ENCODE measurements around the gene ERLEC1.

ERLEC1 gene

DNA sequence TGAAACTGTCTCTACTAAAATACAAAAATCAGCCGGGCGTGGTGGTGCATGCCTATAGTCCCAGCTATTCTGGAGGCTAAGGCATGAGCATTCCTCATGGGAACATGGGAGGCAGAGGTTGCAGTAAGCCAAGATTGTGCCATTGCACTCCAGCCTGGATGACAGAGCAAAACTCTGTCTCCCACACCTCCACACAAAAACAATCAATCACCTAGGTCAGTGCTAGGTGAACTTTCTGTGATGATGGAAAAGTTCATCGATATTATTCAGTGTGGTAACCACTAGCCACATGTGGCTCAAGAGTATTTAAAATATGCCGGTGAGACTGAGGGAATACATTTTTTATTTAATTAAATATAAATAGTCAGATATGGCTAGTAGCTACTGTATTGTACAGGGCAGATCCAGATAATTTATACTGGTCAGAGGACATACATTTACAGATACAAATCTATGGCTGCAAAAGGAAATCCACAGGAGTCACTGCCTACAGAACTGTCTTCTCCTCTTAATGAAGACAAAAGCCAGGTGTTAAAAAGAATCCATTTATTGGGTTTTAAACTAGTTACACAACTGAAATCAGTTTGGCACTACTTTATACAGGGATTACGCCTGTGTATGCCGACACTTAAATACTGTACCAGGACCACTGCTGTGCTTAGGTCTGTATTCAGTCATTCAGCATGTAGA lies 76.8 kb downstream of the ERLEC1 start:
- no peak overlapping the region for H3K4me3 ChIP-seq (ENCODE audit: low read depth, low read length)
- H3K27me3 ChIP-seq (ENCODE audit: control insufficient read depth, insufficient read depth, low read length) = no peaks in the 10 kb centered on the region
- H3K36me3 ChIP-seq (ENCODE audit: control insufficient read depth, insufficient read depth, low read length) = peaks cover 49% of the 10 kb centered on the region
- H3K27ac ChIP-seq (ENCODE audit: low read depth, low read length) = no peak overlapping the region
- H3K4me1 ChIP-seq (ENCODE audit: control insufficient read depth, insufficient read depth, low read length) = no peaks in the 10 kb centered on the region
- no peaks in the 10 kb centered on the region for H3K9me3 ChIP-seq (ENCODE audit: control insufficient read depth, insufficient read depth, low read length)
- no peak overlapping the region for H3K9ac ChIP-seq (ENCODE audit: low read depth, low read length)

DNA sequence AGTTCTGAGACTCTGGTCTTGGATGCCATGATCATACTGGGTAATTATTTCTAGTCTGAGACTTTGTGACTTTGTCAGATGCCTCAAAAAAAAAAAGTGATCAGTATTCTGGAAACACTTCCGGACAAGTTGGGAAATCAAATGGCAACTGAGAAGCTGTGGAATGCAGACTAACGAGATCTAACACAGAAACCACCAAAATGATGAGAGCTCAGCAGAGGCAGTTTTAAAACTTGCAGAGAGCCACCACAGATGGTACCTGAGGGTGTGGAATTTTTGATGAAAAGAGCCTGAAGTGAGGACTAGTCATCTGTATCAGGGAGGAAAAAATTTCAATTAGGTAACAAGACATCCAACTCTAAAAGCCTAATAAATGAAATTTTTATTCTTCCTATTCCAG lies 78.4 kb downstream of the ERLEC1 start:
- Histone ChIP-seq H3K4me1 (ENCODE audit: control insufficient read depth, insufficient read depth, low read length) (no peaks in the 10 kb centered on the region), H3K27me3 (ENCODE audit: control insufficient read depth, insufficient read depth, low read length) (no peaks in the 10 kb centered on the region), H3K9me3 (ENCODE audit: control insufficient read depth, insufficient read depth, low read length) (no peaks in the 10 kb centered on the region), H3K36me3 (ENCODE audit: control insufficient read depth, insufficient read depth, low read length) (peaks cover 63% of the 10 kb centered on the region), H3K27ac (ENCODE audit: low read depth, low read length) (no peak overlapping the region), H3K9ac (ENCODE audit: low read depth, low read length) (no peak overlapping the region), H3K4me3 (ENCODE audit: low read depth, low read length) (no peak overlapping the region)

DNA sequence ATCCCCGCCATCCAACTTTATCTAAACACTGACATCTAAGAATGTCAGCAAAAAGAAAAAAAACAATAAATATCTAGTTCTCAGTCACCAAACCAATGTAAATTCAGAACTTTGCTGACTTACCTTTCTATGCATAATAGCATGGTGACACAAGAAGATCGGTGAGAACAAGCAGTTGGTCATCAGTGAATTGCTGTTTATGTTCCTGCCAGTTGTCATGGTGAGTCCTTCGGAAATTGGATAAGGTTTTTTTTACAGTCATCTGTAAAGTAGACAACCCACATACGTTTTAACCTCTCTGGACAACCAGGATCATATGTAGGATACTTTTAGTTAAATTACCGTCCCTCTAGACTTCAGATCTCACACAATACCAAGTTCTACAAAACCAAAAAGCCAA lies 79.1 kb downstream of the ERLEC1 start:
- Histone ChIP-seq H3K27me3 (ENCODE audit: control insufficient read depth, insufficient read depth, low read length) (no peaks in the 10 kb centered on the region), H3K9ac (ENCODE audit: low read depth, low read length) (no peak overlapping the region), H3K27ac (ENCODE audit: low read depth, low read length) (no peak overlapping the region), H3K9me3 (ENCODE audit: control insufficient read depth, insufficient read depth, low read length) (no peaks in the 10 kb centered on the region), H3K4me1 (ENCODE audit: control insufficient read depth, insufficient read depth, low read length) (no peaks in the 10 kb centered on the region), H3K36me3 (ENCODE audit: control insufficient read depth, insufficient read depth, low read length) (peaks cover 69% of the 10 kb centered on the region), H3K4me3 (ENCODE audit: low read depth, low read length) (no peak overlapping the region)

DNA sequence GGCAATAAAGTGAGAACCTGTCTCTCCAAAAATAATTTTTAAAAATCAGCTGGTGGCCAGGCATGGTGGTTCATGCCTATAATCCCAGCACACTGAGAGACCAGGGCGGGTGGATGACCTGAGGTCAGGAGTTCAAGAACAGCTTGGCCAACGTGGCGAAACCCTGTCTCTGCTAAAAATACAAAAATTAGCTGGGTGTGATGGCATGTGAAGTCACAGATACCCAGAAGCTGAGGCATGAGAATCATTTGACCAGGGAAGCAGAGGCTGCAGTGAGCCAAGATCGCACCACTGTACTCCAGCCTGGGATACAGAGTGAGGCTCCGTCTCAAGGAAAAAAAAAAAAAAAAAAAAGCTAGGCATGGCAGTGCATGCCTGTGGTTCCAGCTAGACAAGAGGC lies 80.3 kb downstream of the ERLEC1 start:
- Histone ChIP-seq H3K4me3 (ENCODE audit: low read depth, low read length) (no peak overlapping the region), H3K4me1 (ENCODE audit: control insufficient read depth, insufficient read depth, low read length) (no peaks in the 10 kb centered on the region), H3K9ac (ENCODE audit: low read depth, low read length) (no peak overlapping the region), H3K27ac (ENCODE audit: low read depth, low read length) (no peak overlapping the region), H3K9me3 (ENCODE audit: control insufficient read depth, insufficient read depth, low read length) (no peaks in the 10 kb centered on the region), H3K27me3 (ENCODE audit: control insufficient read depth, insufficient read depth, low read length) (no peaks in the 10 kb centered on the region), H3K36me3 (ENCODE audit: control insufficient read depth, insufficient read depth, low read length) (peaks cover 76% of the 10 kb centered on the region)

DNA sequence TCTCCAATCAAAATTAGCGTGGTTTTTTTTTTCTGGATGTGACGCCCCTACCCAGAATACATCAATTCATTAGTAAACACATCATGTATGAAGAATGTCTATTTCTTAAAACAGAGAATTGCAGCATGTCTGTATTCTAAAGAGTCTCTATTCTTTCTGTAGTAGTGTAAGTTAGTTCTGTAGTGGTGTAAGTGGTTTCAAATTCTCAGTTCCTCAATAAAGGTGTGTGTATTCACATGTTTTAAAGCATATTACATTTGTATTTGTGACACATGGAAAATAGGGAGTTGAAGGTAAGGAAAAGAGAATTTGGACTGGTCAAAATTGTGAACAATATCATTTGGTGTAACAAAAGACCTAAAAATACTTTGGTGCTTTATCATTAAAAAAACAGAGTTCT lies 80.9 kb downstream of the ERLEC1 start:
- no peak overlapping the region for H3K4me3 ChIP-seq (ENCODE audit: low read depth, low read length)
- H3K36me3 ChIP-seq (ENCODE audit: control insufficient read depth, insufficient read depth, low read length) = peaks cover 79% of the 10 kb centered on the region
- H3K9ac ChIP-seq (ENCODE audit: low read depth, low read length) = no peak overlapping the region
- no peaks in the 10 kb centered on the region for H3K9me3 ChIP-seq (ENCODE audit: control insufficient read depth, insufficient read depth, low read length)
- no peaks in the 10 kb centered on the region for H3K4me1 ChIP-seq (ENCODE audit: control insufficient read depth, insufficient read depth, low read length)
- no peaks in the 10 kb centered on the region for H3K27me3 ChIP-seq (ENCODE audit: control insufficient read depth, insufficient read depth, low read length)
- no peak overlapping the region for H3K27ac ChIP-seq (ENCODE audit: low read depth, low read length)
